Panc1 (cell line): ENCODE measurements around the gene DUSP8. TPM values are rescaled to one million over a fixed set of nuclear protein-coding genes. Genes with fewer than 3 reads are reported as not detected.

Source experiments
- ATAC-seq: fragments of 200-7000 bp; cut with Tn5 transposase; 2 replicates; pipeline ENCODE4 v1.9.1; 2020; ENCODE audit warnings: mild to moderate bottlenecking, moderate library complexity
- BruUV-seq: library from RNA; stranded (reverse); fragments of 400-500 nt; replicated peaks from 2 replicates; lab custom pipeline; 2021; lab: Mats Ljungman, UMichigan
- CTCF ChIA-PET: fragments of 300-600 bp; sonication (Branson Sonifier 250); formaldehyde crosslinking; loops from one replicate; lab custom pipeline; 2022; ENCODE audit warnings: antibody characterized with exemption; lab: Charles Lee
- POLR2A ChIA-PET: fragments of 300-600 bp; sonication (Branson Sonifier 250); formaldehyde crosslinking; loops from one replicate; lab custom pipeline; 2022; ENCODE audit warnings: antibody characterized with exemption; lab: Charles Lee
- DNase-seq: peaks from one replicate; pipeline ENCODE4 v3.0.0-alpha.2; 2010; ENCODE audit warnings: low read depth, low spot score
- H3K27ac ChIP-seq: 2 replicates; pipeline ENCODE4 v1.5.1; 2011; ENCODE audit warnings: mild to moderate bottlenecking, low read length, inconsistent platforms
- H3K27me3 ChIP-seq: fragments of 200-500 bp; sonication (Bioruptor generic); 2 replicates; pipeline ENCODE4 v1.6.0; 2014; ENCODE audit warnings: low read length, inconsistent platforms; ENCODE audit not compliant: control insufficient read depth, insufficient read depth
- H3K36me3 ChIP-seq: fragments of 200-500 bp; sonication (Bioruptor generic); 2 replicates; pipeline ENCODE4 v1.5.1; 2014; ENCODE audit warnings: inconsistent platforms, mild to moderate bottlenecking, low read length, moderate library complexity; ENCODE audit not compliant: control insufficient read depth, insufficient read depth
- H3K4me1 ChIP-seq: 2 replicates; pipeline ENCODE4 v1.5.1; 2011; ENCODE audit warnings: inconsistent platforms, mild to moderate bottlenecking, low read length, moderate library complexity; ENCODE audit not compliant: control insufficient read depth, insufficient read depth
- H3K4me3 ChIP-seq, 2 experiments: 2 replicates each; pipeline ENCODE4 v1.5.1; 2011 to 2012; ENCODE audit warnings: low read depth in 2 of 2, low read length in 2 of 2, mild to moderate bottlenecking in 2 of 2, inconsistent platforms in 1 of 2, moderate library complexity in 1 of 2
- H3K9me3 ChIP-seq: fragments of 200-500 bp; sonication (Bioruptor generic); 2 replicates; pipeline ENCODE4 v1.5.1; 2014; ENCODE audit warnings: low read depth, mild to moderate bottlenecking, inconsistent platforms, low read length, moderate library complexity; ENCODE audit not compliant: control insufficient read depth, insufficient read depth
- CTCF ChIP-seq: fragments of 450-650 bp; IDR thresholded peaks from 2 replicates; pipeline ENCODE4 v1.5.1; 2017; ENCODE audit warnings: mild to moderate bottlenecking
- POLR2AphosphoS5 ChIP-seq: IDR thresholded peaks from 2 replicates; pipeline ENCODE4 v1.6.1; 2012; ENCODE audit warnings: mild to moderate bottlenecking, low read depth, low read length, moderate library complexity
- REST ChIP-seq, 2 experiments: IDR thresholded peaks; 2 replicates each; pipeline ENCODE4 v1.6.1; 2011 to 2012; ENCODE audit warnings: low read depth in 2 of 2, control low read depth in 1 of 2, low read length in 1 of 2, mild to moderate bottlenecking in 1 of 2, moderate library complexity in 1 of 2; ENCODE audit not compliant: insufficient read depth in 1 of 2
- SIN3A ChIP-seq: IDR thresholded peaks from 2 replicates; pipeline ENCODE4 v1.6.1; 2012; ENCODE audit warnings: low read depth, mild to moderate bottlenecking, low read length, moderate library complexity, borderline replicate concordance; ENCODE audit not compliant: insufficient read depth
- TCF7L2 ChIP-seq: IDR thresholded peaks from 2 replicates; pipeline ENCODE4 v1.6.1; 2011; ENCODE audit warnings: mild to moderate bottlenecking, low read depth, low read length, inconsistent platforms
- in situ Hi-C: cut with HindIII; loops from 2 replicates; pipeline ENCODE4 v1.10.0; 2016; ENCODE audit warnings: low sequenced_read_pairs, low pct_unique_long_range_greater_than_20kb
- intact Hi-C: fragments of 100-400 bp; cut with micrococcal nuclease; formaldehyde crosslinking; loops from one replicate; pipeline ENCODE4 v1.10.0; 2022; ENCODE audit not compliant: unreplicated experiment
- total RNA-seq: library from RNA; stranded (reverse); gene quantifications from one replicate; pipeline ENCODE4 v1.2.1, GENCODE V29; 2021; ENCODE audit not compliant: unreplicated experiment

The DUSP8 gene
- total RNA-seq, 1 experiment from 2014 or later, result 5.5 TPM

- BruUV-seq, result no TSS peak
- Histone ChIP-seq H3K27ac (no peak overlapping the region), H3K4me1 (peaks cover 3% of the 10 kb centered on the region; the same call in 1 of the 2 replicates), H3K9me3 (no peaks in the 10 kb centered on the region), H3K4me3 (no peak overlapping the region), H3K27me3 (peaks cover 13% of the 10 kb centered on the region), H3K36me3 (no peaks in the 10 kb centered on the region)
- ChIA-PET POLR2A (no interaction called here), CTCF (interaction anchor here (0.5 to 1.2 kb wide), 3 partner anchors 20 to 1375 kb away, joined by 4 to 7 read pairs (median 6); no protein-coding TSS in a partner anchor)
- in situ Hi-C loops (no loop called here), intact Hi-C loops (no loop called here)
- ATAC-seq (no peak), DNase-seq (no peak)
- TF ChIP-seq SIN3A (no peak), POLR2AphosphoS5 (no peak), CTCF (no peak), REST (IDR thresholded peaks at IDR 0.05; ENCODE audit: insufficient read depth in 1 of 2, low read depth in 2 of 2, low read length in 1 of 2) (no peak), TCF7L2 (no peak)
Measured at GRCh38 chr11:1592628-1593027, 20.6 kb upstream of the DUSP8 start.

- POLR2A ChIA-PET, result no interaction called here
- intact Hi-C loops, result no loop called here
Measured at GRCh38 chr11:1589996-1590395, 17.9 kb upstream of the DUSP8 start.

More at GRCh38 chr11:1589996-1590395, 17.9 kb upstream of the DUSP8 start:
- no peak overlapping the region for H3K4me3 ChIP-seq
- TF ChIP-seq SIN3A, result no peak
- TF ChIP-seq CTCF, result no peak
- TF ChIP-seq REST (IDR thresholded peaks at IDR 0.05; ENCODE audit: insufficient read depth in 1 of 2, low read depth in 2 of 2, low read length in 1 of 2), result no peak
- DNase-seq, result no peak
- no peak overlapping the region for H3K27ac ChIP-seq
- no peaks in the 10 kb centered on the region for H3K36me3 ChIP-seq
- no peaks in the 10 kb centered on the region for H3K9me3 ChIP-seq
- no peak for ATAC-seq
- H3K4me1 ChIP-seq, result peaks cover 3% of the 10 kb centered on the region; the same call in 1 of the 2 replicates
- H3K27me3 ChIP-seq, result peaks cover 12% of the 10 kb centered on the region
- in situ Hi-C loops, result no loop called here
- CTCF ChIA-PET, result interaction anchor here (1.4 kb wide), 1 partner anchor 15 kb away, joined by 4 read pairs; no protein-coding TSS in a partner anchor
- no TSS peak for BruUV-seq
